ENCODE results near the gene CHCHD10.

GRCh38 chr22:23737696-23738095, 30.1 kb downstream of the CHCHD10 start:
- TF ChIP-seq EZH2 (IDR thresholded peaks at IDR 0.05; ENCODE audit: insufficient read depth, low read length), result no peak
- no peak for TF ChIP-seq CTCF (IDR thresholded peaks at IDR 0.05; ENCODE audit: insufficient read depth, low read depth, low read length)
